Cerebellar nuclear complex (tissue), 1 donor: Measurements from ENCODE around the gene CRCP.
"Not testable (repeated sequence)": the region's sequence is repeated elsewhere in the genome, so short reads cannot be mapped to it uniquely, and the experiment has no call there.

ENCODE experiments used
- DNase-seq, 2 experiments: peaks; one replicate each; lab custom pipeline; 2025; lab: John Stamatoyannopoulos, UW

Gene CRCP

GRCh38 chr7:66114743-66115649 lies at the start of gene CRCP:
TSS of gene CRCP (plus strand) at chr7:66114847. CDS start at chr7:66114963, 116 bp downstream.
- peak in 1 of 2 experiments; percentile 27 for DNase-seq

- DNase-seq, result no peak
Observed at GRCh38 chr7:66069732-66070131, 44.9 kb upstream of the CRCP start.

DNA sequence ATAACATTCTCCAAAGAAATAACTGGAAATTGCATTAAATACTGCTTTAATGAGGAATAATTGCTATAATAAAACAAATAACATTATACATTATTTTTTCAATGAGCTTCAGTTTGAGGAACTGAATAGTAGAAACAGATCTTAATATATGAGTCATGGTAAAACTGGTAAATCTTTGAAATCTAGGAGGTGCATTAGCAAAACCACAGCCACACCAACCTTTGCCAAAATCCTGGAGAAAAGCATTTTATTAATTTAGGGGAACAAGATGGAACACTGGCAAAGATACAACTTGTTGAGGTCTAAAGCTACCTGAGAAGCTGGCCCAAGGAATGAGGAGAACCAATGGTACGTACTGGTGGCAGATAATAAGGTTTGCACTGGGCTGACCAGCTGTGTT lies 44.4 kb upstream of the CRCP start:
- DNase-seq, result no peak

GRCh38 chr7:66072208-66072607 lies 42.4 kb upstream of the CRCP start:
- not testable (repeated sequence) for DNase-seq

DNA sequence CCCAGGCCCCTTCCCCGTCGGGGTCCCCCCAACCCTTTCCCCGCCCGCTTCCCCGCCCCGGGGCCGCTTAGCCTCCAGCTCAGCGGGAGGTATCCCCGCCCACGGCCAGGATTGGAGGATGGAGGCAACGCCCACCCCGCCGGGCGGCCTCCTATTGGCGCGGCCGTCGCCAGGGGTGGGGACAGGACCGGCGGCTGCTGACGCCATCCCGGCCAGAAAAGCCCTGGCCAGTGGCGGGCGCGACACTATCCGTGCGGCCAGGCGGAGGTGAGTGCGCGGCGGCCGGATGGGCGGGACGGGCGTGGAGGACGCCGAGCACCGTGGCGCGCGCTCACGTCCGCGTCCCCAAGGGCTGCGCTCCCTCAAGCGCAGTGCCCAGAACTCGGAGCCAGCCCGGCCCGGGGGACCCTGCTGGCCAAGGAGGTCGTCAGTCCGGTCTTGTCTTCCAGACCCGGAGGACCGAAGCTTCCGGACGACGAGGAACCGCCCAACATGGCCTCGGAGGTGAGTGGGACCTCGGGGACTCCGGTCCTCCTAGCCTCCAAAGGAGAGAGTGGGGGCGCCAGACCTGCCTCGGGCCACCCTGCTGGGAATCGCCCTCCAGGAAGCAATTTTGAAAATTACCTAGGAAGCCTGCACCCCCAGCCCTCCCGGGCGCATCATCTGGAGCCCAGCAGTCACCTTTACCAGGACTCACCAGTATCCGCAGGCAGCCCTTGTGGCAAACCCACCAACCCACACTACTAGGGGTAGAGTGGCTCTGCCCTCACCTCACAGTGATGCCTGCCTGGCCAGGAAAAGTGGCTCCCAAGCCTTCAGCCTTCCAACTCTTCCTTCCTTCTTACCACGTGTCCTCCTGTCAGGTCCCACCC lies 38.8 kb upstream of the CRCP start, which contains the start of gene ASL:
Gene ASL (plus strand): TSS at position 230 of the 872 bp plus-strand sequence. CDS start 263 bp downstream, at position 493.
- DNase-seq, result peak; percentile 77 to 79

DNA sequence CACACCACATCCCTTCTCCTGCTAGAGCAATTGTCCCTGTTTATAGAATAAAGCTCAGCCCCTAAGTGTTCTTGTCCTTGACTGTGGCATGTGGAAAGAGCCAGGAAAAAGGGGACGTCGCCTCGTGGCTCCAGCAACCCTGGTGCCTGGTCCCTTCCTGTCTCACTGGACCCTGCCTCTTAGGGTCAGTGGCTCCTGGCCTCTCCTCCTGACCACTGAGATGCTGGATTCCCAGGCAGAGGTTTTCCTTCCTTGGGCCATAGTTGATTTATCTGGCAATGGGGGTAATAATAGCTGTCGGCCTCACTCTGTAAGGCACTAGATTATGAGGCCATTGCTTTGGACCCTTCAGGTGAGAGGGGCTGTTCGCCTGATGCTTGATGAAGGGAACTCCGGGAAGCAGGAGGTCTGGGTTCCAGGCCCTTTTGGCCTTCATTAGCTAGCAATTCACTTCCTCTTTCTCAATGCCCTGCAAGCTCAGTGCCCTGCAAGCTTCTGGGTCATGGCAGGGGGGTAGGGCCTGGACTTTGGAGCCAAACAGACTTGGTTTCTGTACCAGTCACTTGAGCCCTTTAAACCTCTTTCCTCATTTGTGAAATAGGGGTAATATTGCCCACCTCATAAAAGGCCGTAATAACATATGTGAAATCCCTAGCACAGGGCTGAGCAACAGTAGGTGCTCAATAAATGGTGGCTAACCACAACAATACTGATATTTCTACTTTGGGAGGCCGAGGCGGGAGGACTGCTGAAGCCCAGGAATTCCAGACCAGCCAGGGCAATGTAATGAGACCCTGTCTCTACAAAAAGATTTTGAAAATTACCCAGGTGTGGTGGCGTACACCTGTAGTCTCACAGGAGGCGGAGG lies 38.0 kb upstream of the CRCP start:
- no peak for DNase-seq

- DNase-seq, result no peak
Observed at GRCh38 chr7:66078067-66078466, 36.6 kb upstream of the CRCP start.

DNA sequence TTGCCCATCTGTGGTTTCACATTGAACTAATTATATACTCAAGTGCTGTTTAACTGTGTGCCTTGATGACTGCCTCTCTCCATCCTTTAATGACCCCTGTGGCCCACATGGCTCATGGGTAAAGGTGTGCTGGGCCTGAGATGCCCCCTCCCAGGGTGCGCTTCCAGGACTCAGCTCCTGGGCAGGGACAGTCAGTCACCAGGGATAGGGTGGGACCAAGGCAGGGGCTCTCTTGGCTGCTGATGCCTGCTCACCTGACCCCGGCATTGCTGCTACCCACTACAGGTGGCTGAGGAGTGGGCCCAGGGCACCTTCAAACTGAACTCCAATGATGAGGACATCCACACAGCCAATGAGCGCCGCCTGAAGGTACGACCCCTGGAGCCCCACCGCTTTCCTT lies 32.6 kb upstream of the CRCP start:
- DNase-seq, result no peak

- DNase-seq, result no peak
Observed at GRCh38 chr7:66082886-66083415, 31.7 kb upstream of the CRCP start.

DNA sequence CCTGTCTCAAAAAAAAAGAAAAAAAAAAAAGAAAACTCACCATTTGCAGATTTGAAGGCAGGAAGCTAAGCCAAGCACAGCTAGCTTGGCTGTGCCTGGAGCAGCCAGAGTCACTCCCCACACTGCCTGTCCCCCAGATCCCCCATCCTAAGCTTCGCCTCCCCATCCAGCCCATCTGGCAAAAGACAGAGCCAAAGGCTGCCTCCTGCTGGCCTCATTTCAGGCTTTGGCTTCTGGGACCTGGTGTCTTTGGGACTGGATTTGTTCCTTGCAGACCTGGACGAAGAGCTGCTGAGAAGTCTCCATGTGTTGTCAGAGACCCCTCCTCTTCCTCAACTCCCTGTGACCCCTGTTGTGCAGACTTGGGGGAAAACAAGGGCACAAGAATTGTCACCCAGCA lies 31.0 kb upstream of the CRCP start:
- no peak for DNase-seq

GRCh38 chr7:66088861-66089838 lies 25.5 kb upstream of the CRCP start:
- no peak for DNase-seq

- DNase-seq, result no peak
Observed at GRCh38 chr7:66092654-66093053, 22.0 kb upstream of the CRCP start.

GRCh38 chr7:66095010-66095409 lies 19.6 kb upstream of the CRCP start:
- DNase-seq, result no peak

DNA sequence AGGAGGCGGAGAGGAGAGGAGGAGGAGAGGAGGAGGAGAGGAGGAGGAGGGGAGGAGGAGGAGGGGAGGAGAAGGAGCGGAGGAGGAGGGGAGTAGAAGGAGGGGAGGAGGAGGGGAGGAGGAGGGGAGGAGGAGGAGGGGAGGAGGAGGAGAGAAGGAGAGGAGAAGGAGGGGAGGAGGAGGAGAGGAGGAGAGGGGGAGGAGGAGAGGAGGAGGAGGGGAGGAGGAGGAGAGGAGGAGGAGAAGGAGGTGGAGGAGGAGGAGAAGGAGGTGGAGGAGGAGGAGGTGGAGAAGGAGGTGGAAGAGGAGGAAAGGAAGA lies 15.5 kb upstream of the CRCP start:
- DNase-seq, result no peak

DNA sequence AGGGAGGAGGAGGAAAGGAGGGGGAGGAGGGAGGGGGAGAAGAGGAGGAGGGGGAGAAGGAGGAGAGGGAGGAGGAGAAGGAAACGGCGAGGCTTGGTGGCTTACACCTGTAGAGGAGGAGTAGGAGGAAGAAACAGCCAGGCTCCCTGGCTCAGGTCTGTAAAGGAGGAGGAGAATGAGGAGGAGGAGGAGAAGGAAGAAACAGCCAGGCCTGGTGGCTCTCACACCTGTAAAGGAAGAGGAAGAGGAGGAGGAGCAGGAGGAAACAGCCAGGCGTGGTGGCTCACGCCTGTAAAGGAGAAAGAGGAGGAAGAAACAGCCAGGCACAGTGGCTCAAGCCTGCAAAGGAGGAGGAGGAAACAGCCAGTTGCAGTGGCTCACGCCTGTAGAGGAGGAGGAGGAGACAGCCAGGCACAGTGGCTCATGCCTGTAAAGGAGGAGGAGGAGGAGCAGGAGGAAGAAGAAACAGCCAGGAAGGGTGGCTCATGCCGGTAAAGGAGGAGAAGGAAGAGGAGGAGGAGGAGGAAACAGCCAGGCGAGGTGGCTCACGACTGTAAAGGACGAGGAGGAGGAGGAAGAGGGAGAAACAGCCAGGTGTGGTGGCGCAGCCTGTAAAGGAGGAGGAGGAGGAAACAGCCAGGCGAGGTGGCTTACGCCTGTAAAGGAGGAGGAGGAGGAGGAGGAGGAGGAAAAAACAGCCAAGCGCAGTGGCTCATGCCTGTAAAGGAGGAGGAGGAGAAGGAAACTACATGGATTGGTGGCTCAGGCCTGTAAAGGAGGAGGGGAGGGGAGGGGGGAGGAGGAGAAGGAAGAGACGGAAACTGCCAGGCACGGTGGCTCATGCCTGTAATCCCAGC lies 14.9 kb upstream of the CRCP start:
- DNase-seq, result peak in 1 of 2 experiments; percentile 40

DNA sequence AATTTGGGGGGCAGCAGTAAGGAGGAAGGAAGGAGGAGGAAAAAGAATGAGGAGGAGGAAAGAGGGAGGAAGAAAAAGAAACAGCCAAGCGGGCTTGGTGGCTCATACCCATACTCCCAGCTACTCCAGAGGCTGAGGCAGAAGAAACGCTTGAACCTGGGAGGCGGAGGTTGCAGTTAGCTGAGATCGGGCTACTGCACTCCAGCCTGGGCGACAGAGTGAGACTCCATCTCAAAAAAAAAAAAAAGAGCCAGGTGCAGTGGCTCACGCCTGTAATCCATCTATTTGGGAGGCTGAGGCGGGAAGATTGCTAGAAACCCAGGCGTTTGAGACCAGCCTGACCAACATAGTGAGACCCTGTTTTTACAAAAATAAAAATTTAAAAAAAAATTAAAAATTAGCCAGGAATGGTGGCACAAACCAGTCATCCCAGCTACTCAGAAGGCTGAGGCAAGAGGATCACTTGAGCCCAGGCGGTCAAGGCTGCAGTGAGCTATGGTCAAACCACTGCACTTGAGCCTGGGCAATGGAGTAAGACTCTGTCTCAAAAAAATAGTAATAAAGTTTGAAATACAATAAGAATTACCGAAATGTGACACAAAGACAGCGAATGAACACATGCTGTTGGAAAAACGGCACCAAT lies 14.1 kb upstream of the CRCP start:
- no peak for DNase-seq

- DNase-seq, result not testable (repeated sequence)
Observed at GRCh38 chr7:66102168-66102567, 12.5 kb upstream of the CRCP start.

- DNase-seq, result not testable (repeated sequence)
Observed at GRCh38 chr7:66103994-66104393, 10.7 kb upstream of the CRCP start.

- no peak for DNase-seq
Observed at GRCh38 chr7:66105263-66105748, 9.3 kb upstream of the CRCP start.
